ENCODE measurements around the gene PIK3R5.

DNA sequence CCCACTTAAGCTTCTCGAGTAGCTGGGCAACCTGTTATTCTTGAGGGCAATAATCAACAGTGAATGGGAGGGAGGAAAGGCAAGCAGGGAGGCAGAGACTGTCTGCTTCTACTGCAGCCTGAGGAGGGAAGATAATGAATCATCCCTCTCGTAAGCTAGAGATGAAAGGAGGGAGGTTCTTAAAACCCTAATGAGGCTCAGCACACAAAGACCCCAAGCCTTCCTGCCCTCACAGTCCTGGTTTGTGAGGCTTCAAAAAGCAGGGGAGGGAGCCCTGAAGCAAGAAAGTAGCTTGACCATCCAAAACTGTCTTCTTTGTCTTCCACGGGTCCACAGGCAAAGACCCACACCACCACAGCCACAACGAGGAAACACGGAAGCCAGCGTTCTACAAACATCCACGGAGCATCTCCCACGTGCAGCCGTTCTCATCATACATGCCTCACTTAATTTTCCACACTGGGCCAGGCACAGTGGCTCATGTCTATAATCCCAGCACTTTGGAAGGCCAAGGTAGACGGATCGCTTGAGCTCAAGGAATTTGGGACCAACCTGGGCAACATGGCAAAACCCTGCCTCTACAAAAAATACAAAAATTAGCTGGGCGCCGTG lies 1.8 kb downstream of the PIK3R5 start:
- TF ChIP-seq GATA2 (IDR thresholded peaks at IDR 0.05; ENCODE audit: low read depth, low read length) (no peak), GATA3 (IDR thresholded peaks at IDR 0.05; ENCODE audit: low read depth, low read length) (no peak)

Measured in SH-SY5Y (cell line).